Measurements from ENCODE around the gene SAFB.

Gene SAFB

DNA sequence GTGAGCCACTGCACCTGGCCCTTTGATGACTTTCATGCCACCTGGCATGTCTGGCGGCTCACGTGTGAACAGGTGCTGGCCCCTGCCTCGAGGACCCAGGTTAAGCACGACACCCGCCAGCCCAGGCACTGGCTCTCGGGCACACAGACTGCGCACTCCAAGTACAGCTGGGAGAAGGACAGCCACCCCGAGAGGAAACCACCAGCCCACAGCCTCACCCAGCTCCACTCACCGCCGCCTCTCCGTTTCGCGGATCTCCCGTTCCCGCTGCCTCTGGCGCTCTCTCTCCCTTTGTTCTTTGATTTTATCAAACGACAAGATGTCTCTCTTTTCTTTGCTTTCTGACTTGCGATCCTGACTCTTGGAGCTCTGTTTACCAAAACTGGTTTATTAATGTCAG lies 27.8 kb upstream of the SAFB start:
- TF ChIP-seq, protein P1, sequence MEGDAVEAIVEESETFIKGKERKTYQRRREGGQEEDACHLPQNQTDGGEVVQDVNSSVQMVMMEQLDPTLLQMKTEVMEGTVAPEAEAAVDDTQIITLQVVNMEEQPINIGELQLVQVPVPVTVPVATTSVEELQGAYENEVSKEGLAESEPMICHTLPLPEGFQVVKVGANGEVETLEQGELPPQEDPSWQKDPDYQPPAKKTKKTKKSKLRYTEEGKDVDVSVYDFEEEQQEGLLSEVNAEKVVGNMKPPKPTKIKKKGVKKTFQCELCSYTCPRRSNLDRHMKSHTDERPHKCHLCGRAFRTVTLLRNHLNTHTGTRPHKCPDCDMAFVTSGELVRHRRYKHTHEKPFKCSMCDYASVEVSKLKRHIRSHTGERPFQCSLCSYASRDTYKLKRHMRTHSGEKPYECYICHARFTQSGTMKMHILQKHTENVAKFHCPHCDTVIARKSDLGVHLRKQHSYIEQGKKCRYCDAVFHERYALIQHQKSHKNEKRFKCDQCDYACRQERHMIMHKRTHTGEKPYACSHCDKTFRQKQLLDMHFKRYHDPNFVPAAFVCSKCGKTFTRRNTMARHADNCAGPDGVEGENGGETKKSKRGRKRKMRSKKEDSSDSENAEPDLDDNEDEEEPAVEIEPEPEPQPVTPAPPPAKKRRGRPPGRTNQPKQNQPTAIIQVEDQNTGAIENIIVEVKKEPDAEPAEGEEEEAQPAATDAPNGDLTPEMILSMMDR (IDR thresholded peaks at IDR 0.05; ENCODE audit: borderline replicate concordance, control extremely low read depth, extremely low read depth, insufficient read depth, missing control alignments), result no peak
- in situ Hi-C loops (cut with MboI; ENCODE audit: low sequenced_read_pairs, unreplicated experiment), result no loop called here
- no peak for DNase-seq (ENCODE audit: low spot score)

DNA sequence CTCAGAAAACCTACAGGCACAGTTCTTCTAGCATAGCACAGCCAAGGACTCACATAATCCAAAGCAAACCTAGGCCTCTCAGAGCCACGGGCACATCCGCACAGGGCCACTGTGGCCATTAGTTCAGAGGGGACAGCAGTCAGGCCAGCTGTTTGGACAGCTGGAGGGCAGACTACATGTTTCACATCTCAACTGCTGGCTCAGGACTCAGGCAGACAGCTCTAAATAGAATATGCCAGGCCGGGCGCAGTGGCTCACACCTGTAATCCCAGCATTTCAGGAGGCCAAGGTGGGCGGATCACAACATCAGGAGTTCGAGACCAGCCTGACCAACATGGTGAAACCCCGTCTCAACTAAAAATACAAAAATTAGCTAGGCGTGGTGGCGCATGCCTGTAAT lies 27.1 kb upstream of the SAFB start:
- DNase-seq (ENCODE audit: low spot score), result no peak
- TF ChIP-seq, protein P1 (IDR thresholded peaks at IDR 0.05; ENCODE audit: borderline replicate concordance, control extremely low read depth, extremely low read depth, insufficient read depth, missing control alignments), result no peak
- in situ Hi-C loops (cut with MboI; ENCODE audit: low sequenced_read_pairs, unreplicated experiment), result no loop called here

DNA sequence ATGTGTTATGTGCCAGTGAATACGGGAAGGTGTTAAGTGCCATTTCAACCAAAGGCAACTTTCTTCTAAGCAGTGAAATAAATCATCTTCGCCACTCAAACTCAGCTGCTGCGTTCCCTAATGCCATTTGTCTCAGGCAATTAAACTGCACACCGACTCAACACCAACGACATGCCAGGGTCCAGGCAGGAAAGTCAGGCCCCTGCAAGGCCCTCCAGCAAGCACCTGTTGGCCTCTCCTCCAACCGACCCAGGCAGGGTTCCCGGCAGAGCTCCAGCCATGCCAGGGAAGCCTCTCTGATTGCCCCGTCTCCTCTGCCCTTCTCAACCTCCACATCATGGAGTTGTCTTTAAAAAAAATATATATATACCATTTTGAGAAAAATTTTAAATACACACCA lies 22.1 kb upstream of the SAFB start:
- in situ Hi-C loops (cut with MboI; ENCODE audit: low sequenced_read_pairs, unreplicated experiment), result no loop called here
- TF ChIP-seq, protein P1 (IDR thresholded peaks at IDR 0.05; ENCODE audit: borderline replicate concordance, control extremely low read depth, extremely low read depth, insufficient read depth, missing control alignments), result no peak

DNA sequence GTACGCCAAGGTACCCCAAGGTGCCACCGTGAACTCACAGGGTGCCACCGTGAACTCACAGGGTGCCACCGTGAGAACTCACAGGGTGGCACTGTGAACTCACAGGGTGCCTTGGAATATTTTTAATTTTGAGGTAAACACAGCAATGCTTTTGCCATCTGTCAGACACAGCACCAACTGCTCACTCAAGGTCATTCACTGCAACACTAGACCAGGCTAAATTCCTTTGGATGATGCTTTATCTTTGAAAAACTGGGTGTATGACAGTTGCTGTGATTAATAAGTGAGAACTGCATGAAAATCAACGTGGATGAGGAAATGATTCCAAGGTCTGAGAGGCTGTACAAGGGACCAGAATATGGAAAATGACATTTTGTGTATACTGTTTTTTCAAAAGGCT lies 19.3 kb upstream of the SAFB start:
- no peak for DNase-seq (ENCODE audit: low spot score)
- in situ Hi-C loops (cut with MboI; ENCODE audit: low sequenced_read_pairs, unreplicated experiment), result no loop called here
- TF ChIP-seq, protein P1 (IDR thresholded peaks at IDR 0.05; ENCODE audit: borderline replicate concordance, control extremely low read depth, extremely low read depth, insufficient read depth, missing control alignments), result no peak

More for the DNA sequence above, 22.1 kb upstream of the SAFB start:
- DNase-seq (ENCODE audit: low spot score), result no peak

DNA sequence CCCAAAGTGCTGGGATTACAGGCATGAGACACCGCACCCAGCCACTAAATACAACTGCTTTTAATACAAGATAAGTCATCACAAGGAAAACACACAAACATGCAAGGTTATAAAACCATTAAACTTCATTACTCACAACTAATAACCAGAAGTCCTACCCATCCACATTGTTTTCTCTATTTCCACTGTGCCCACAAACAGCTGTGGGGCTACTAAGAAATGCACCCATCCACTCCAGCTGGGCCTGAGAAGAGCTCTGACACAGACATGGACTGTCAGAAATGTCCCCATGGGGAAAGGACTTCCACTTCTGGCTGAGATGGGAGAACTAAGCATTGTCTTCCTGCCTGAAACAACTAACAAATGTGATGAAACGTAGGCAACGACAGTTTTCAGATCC lies 17.5 kb upstream of the SAFB start:
- TF ChIP-seq, protein P1 (IDR thresholded peaks at IDR 0.05; ENCODE audit: borderline replicate concordance, control extremely low read depth, extremely low read depth, insufficient read depth, missing control alignments), result no peak
- DNase-seq (ENCODE audit: low spot score), result no peak
- in situ Hi-C loops (cut with MboI; ENCODE audit: low sequenced_read_pairs, unreplicated experiment), result no loop called here

DNA sequence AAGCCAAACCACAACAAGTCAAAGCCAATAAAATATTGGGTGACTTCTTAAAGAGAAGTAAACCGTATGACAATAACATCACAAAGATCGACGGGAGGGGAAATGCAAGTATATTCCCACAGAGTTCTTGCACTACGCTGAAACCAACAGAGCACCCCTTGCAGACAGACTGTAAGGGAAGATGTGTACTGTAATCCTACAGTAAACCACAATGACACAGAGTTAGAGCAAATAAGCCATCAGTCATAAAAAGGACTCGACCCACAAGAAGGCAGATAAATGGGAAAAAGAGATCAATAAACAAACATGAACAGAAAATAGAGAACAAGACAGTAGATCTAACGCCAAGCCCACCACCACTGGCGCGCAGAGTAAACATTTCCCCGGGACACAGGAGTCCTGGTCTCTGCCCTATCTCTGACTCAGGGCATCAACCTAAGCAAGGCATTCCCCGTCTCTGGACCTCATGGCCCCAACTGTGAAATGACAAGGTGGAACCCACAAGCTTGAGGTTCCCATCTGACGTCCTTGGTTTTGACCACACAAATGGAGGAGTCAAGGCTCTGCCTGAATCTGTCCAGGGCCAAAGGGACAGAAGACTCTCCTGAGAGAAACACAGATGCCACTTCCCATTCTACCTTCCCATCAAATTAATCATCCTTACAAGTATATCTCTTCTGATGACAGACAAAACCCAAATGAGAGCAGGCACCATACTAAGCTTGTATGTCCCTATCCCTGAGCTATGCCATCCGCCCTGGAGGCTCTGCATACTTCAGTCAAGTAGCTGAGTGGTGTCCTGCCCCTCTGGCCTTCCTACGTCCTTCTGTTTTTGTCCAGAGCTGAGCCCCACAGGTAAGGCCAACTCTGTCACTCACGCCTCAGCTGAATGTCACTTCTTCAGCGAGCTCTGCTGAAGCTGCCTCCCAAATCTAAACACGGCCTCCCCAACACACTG lies 15.3 kb upstream of the SAFB start:
- in situ Hi-C loops (cut with MboI; ENCODE audit: low sequenced_read_pairs, unreplicated experiment), result no loop called here
- TF ChIP-seq, protein P1 (IDR thresholded peaks at IDR 0.05; ENCODE audit: borderline replicate concordance, control extremely low read depth, extremely low read depth, insufficient read depth, missing control alignments), result no peak
- no peak for DNase-seq (ENCODE audit: low spot score)
